Kidney tubule cell (primary cell): Measurements from ENCODE around the gene IL17RB.

ENCODE experiments used
- DNase-seq: peaks from one replicate; pipeline ENCODE4 v3.0.0-alpha.2; 2018; ENCODE audit warnings: low spot score

IL17RB gene

DNA sequence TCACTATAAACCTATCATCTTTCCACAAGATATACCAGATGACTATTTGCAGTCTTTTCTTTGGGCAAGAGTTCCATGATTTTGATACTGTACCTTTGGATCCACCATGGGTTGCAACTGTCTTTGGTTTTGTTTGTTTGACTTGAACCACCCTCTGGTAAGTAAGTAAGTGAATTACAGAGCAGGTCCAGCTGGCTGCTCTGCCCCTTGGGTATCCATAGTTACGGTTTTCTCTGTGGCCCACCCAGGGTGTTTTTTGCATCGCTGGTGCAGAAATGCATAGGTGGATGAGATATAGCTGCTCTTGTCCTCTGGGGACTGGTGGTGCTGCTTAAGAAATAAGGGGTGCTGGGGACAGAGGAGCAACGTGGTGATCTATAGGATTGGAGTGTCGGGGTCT, 33.9 kb upstream of the IL17RB start:
- no peak for DNase-seq

DNA sequence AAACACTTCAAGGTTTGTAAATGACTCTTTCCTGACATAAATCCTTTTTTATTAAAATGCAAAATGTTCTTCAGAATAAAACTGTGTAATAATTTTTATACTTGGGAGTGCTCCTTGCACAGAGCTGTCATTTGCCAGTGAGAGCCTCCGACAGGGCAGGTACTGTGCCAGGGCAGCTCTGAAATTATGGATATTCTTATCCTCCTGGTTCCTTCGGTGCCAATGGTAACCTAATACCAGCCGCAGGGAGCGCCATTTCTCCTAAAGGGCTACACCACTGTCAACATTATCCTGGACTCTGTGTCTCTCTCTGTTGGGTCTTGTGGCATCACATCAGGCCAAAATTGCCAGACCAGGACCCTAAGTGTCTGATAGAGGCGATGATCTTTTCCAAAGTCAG, 33.1 kb upstream of the IL17RB start:
- no peak for DNase-seq

DNA sequence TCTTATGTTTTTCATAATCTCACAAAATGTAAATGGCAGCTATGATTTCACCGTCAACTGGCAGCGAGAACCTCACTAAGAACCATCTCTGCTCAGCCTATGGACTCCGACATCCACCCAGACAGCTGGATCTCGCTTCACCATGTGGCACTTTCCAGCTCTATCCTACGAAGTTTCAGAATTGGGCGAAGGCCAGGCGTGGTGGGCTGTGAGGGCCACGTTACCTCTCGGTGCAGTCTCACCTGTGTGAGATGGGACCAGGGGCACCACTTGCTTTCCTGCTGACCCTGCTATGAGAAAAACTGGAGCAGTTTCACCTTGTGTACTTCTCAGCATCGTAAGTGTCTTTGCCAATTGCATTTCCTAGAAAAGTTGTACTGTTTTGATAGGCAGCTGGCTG, 32.5 kb upstream of the IL17RB start:
- DNase-seq: no peak

DNA sequence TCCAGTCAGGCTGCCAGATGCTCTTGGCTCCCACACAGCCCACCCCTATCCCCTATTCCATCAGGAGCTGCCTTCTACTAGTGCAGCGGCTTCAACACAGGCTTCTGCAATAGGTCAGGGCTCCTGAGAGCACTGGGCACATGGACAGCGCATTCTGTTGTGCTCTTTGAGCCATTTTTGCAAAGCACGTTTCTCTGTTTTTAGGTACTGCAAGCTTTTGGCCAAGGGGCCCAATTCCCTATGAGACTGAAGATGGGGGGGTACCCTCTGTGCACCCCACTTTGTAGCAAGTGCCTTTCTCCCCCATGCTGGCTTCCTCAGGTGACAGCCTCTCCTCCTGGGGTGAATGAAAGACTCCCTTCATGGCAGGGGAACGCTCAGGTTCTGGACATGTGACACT, 31.3 kb upstream of the IL17RB start:
- no peak for DNase-seq

DNA sequence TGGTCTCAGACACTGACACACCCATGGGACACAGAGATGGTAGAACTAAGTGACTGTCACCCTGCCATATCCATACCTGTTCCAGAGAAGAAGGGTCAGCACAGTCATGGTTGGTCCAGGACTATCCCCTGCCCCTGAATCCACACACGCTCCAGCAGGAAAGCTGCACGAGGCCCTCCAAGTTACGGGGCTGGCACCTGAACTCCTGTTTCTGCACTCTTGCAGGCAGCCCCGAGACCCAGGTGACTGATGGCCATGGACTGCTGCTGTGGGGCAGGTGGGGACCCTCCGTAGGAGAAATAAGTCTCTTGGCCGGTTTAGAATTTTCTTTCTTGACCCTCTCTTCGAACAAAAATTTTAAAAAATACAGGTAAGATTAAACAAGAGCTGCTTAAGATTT, 30.7 kb upstream of the IL17RB start:
- no peak for DNase-seq

GRCh38 chr3:53816425-53816824, 29.9 kb upstream of the IL17RB start:
- DNase-seq: peak; percentile 37

GRCh38 chr3:53817211-53817610, 29.2 kb upstream of the IL17RB start:
- no peak for DNase-seq

DNA sequence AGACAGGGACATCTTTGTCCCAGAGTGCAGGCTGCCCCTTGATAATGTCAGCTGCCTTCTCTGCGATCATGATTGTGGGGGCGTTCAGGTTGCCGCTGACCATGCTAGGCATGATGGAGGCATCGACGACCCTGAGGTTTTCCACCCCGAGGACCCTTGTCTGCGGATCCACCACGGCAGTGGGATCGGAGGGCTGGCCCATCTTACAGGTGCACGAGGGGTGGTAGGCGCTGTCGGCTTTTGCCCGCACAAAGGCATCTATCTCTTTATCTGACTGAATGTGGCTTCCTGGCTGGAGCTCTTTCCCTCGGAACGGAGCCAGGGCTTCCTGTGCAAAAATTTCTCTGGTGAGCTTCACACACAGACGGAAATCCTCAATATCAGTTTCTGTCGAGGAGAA, 28.6 kb upstream of the IL17RB start:
- no peak for DNase-seq

DNA sequence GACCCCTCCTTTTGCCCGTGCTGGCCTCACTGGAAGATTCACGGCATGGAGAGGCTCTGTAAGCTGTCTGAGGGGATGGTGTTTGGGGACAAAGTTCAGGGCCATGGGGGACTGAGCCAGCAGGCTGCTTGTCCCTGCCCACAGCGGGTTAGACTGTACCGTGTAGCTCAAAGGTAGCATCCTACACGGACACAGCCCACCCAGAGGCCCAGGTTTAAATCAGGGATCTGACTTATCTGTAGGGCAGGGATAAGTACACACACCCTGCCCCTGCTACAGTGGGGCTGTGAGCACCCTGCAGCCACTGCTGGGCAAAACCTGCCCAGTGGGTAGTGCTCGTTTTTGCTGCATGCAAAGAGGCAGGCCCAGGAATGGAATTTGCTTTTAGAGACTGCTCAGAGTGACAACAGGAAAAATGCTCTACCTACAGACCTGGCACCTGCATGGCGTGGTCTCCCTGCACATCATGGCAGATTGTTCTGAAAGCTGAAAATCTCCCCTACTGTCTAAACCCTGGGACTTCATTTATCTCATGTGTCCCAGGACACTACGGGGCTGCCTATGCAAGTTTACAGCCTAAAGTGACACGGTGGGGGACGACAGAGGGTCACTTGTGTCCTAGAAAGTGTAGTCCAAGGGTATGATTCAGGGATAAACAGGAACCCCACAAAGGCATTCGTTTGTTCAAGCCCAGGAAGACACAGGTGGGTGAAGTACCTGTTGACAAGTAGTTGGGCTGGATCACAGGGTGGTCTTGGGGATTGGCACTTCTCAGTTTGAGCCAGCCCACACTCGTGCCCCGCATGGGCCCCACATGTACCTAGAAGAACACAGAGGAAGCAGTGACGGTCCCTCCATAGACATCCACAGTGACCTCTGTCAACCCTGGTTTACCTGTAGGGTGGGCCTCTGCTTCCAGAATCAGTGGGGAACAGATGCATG, 27.9 kb upstream of the IL17RB start:
- no peak for DNase-seq

GRCh38 chr3:53819163-53819868, 27.1 kb upstream of the IL17RB start:
- no peak for DNase-seq

DNA sequence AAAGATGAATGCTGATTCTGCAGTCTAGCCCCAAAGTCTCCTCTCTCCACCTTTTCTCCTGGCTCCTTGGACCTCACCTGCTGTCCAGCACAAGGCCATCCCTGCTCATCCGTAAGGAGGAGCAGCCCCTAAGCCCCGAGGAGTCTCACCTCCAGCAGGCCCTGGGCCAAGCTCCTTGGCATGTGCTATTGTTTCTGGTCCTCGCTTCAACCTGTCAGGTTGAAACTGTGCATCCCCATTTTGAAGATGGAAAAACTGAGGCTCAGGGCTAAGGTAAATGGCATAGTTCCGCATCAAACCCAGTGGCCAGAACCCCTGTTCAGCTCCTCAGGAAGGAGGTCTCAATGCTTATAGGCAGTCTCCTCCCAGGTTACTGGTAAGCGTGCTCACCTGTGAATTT, 26.3 kb upstream of the IL17RB start:
- DNase-seq: no peak

DNA sequence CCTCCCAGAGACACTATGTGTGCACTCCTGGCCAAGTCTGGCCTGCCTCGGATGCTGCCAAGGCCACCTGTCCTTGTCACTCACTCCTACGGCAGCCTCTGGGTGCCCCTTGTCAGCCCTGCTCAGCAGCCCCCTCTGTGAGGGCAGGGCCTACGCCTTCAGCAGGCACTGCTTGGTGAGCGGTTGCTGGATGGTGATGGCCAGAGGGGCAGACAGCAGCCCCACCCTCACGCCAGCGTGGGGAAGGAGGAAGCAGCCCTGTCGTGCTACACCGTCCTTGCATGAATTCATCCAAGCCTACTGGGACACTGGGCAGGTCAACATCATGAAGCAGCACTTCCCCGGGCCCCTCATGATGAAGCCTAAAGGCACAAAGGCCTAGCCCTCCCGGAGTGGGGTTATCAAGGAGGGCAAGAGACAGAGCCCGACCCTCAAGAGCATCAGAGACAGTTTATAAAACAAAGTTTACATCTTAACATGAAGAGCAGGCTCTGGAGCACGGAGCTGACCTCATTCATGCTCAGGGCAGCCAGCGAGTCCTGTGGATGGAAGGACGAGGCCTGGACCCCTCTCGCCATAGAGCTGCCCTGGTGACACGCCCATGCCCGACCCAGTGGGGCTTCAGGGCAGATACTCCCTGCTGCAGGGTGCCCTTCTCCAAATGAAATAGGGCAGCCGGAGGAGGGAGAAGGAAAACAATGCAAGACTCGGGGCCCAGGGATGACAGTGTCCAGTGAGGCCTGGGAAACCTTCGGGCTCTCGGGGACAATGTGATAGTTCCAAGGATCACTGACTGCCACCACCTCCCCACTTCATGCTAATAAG, 25.4 kb upstream of the IL17RB start:
- no peak for DNase-seq

- DNase-seq: peak; percentile 89
Observed at GRCh38 chr3:53821631-53822121, 24.7 kb upstream of the IL17RB start.

- no peak for DNase-seq
Observed at GRCh38 chr3:53822331-53822741, 24.0 kb upstream of the IL17RB start.

GRCh38 chr3:53823026-53823955, 23.1 kb upstream of the IL17RB start:
- no peak for DNase-seq

DNA sequence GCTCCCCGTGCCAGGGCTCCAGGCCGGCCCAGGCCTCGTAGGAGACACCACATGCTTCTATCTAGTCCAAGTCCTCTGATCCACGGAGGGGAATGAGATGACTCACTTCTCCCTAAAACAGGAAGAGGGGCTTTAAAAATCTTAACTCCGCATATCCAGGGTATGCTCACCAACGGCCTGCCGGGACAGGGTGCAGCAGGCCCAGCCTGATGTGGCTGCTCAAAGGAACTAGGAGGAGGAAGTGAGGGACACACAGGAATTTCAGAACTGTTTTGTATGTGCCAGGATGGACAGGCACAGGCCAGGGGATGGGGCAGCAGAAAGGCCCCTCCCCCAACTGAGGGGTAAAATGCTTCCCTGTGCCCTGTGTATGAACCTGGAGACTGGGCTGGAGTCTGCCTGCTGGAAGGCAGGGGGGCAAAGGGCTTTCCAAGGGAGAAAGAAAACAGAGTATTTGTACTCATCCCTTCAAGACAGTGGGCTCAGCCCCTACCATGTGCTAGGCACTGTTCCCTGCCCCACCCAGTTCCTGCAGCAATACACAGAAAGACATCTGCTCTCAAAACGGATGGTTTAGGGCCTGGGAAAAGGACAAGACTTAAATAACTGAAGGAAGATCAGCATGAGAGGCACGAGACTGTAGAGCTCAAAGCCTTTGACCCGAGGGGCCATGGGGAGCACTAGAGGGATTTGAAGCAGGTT, 22.3 kb upstream of the IL17RB start:
- no peak for DNase-seq

DNA sequence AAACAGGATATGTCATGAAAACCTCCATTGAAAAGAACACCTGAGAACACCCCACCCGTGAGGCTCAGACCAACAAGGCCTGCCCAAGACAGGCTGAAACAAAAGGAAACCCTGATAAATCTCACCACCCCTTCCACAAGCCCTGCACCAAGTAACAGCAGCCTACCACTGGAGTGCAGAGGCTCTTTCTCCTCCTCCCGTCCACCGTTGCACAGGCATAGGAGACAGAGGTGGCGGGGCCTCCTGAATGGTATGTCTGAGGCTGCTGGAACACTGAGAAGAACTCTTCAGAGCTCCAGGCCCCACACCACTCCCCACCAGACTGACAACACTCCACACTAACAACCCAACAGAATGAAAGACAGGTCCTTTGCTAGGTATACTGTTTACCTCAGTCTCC, 21.6 kb upstream of the IL17RB start:
- DNase-seq: no peak

GRCh38 chr3:53826048-53826447, 20.3 kb upstream of the IL17RB start:
- peak; percentile 33 for DNase-seq

- DNase-seq: no peak
Observed at GRCh38 chr3:53828581-53828980, 17.8 kb upstream of the IL17RB start.

- no peak for DNase-seq
Observed at GRCh38 chr3:53829605-53830004, 16.8 kb upstream of the IL17RB start.

DNA sequence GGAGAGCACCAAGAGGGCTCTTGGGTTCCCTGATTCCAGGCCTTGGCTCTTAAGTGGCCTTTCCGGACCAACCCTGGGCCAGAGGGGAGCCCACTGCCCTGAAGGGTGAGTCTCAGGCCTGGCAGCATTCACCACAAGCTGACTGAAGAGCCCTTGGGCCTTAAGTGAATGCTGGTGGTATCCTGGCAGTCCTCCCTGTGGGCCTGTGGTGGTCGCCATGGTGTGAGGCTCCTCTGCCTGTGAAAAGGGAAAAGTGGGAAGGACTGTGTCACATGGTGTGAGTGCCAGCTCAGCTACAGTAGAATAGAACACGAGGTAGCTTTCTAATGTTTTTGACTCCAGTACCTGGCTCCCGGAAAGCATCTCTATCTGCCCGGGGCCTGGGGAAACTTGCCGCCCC, 15.4 kb upstream of the IL17RB start:
- DNase-seq: no peak
